H1 (cell line): ENCODE data around the gene SOHLH1. TPM values are rescaled to one million over a fixed set of nuclear protein-coding genes. Genes with fewer than 3 reads are reported as not detected.

ENCODE experiments used
- CTCF ChIA-PET: fragments of 300-600 bp; sonication (Branson Sonifier 250); formaldehyde crosslinking; loops from one replicate; lab custom pipeline; 2021; ENCODE audit not compliant: partially characterized antibody; lab: Charles Lee
- POLR2A ChIA-PET: fragments of 300-600 bp; sonication (Branson Sonifier 250); formaldehyde crosslinking; loops from one replicate; lab custom pipeline; 2021; ENCODE audit warnings: inconsistent platforms; ENCODE audit not compliant: partially characterized antibody; lab: Charles Lee
- DNase-seq, 2 experiments: peaks; one replicate each; pipeline versions ENCODE4 v3.0.0 to v3.0.0-alpha.2; 2010 to 2022; ENCODE audit warnings: low spot score in 2 of 2, low read depth in 1 of 2, mixed read lengths in 1 of 2
- FAIRE-seq: peaks from 2 replicates; lab custom pipeline; 2011; peaks lifted over from hg19 to GRCh38; lab: Jason Lieb, UNC
- H2AFZ ChIP-seq: 2 replicates; pipeline ENCODE4 v1.8.1; 2012; ENCODE audit warnings: low read length, inconsistent platforms
- H2AK5ac ChIP-seq: 2 replicates; pipeline ENCODE4 v1.6.1; 2013; ENCODE audit warnings: low read depth, low read length
- H2BK120ac ChIP-seq: replicated peaks from 2 replicates; pipeline ENCODE3; 2013; ENCODE audit warnings: low read depth, low read length, inconsistent platforms
- H2BK12ac ChIP-seq: 2 replicates; pipeline ENCODE4 v1.6.1; 2013; ENCODE audit warnings: low read depth, low read length
- H2BK15ac ChIP-seq: 2 replicates; pipeline ENCODE4 v1.6.1; 2013; ENCODE audit warnings: low read length
- H2BK20ac ChIP-seq: 2 replicates; pipeline ENCODE4 v1.6.1; 2013; ENCODE audit warnings: low read length
- H2BK5ac ChIP-seq: 2 replicates; pipeline ENCODE4 v1.6.1; 2013; ENCODE audit warnings: low read depth, low read length
- H3K14ac ChIP-seq: 2 replicates; pipeline ENCODE4 v1.6.1; 2013; ENCODE audit warnings: inconsistent platforms; ENCODE audit not compliant: insufficient read length
- H3K18ac ChIP-seq: 2 replicates; pipeline ENCODE4 v1.6.1; 2013; ENCODE audit warnings: low read length; ENCODE audit errors: extremely low read depth
- H3K23ac ChIP-seq: 2 replicates; pipeline ENCODE4 v1.6.1; 2013; ENCODE audit warnings: inconsistent platforms; ENCODE audit not compliant: insufficient read length
- H3K23me2 ChIP-seq: 2 replicates; pipeline ENCODE4 v1.6.1; 2013; ENCODE audit warnings: low read depth, low read length
- H3K27ac ChIP-seq: 2 replicates; pipeline ENCODE4 v1.6.1; 2011; ENCODE audit warnings: low read depth, low read length, inconsistent platforms
- H3K27me3 ChIP-seq, 4 experiments: replicated peaks in 1 of 4; 1 replicate in 1 of 4; 2 replicates in 3 of 4; pipeline versions ENCODE4 v1.6.1 to v1.8.1; 2011 to 2013; ENCODE audit warnings: low read length in 3 of 4, mild to moderate bottlenecking in 3 of 4, inconsistent platforms in 2 of 4, mixed read lengths in 2 of 4, moderate library complexity in 1 of 4; ENCODE audit not compliant: control insufficient read depth in 3 of 4, insufficient read depth in 3 of 4; ENCODE audit errors: extremely low read depth in 1 of 4
- H3K36me3 ChIP-seq, 4 experiments: 2 replicates each; pipeline versions ENCODE4 v1.6.1 to v1.8.1; 2011 to 2013; ENCODE audit warnings: mild to moderate bottlenecking in 4 of 4, low read length in 3 of 4, moderate library complexity in 2 of 4, control low read depth in 1 of 4, inconsistent platforms in 1 of 4; ENCODE audit not compliant: insufficient read depth in 4 of 4, control insufficient read depth in 2 of 4
- H3K4ac ChIP-seq: replicated peaks from 2 replicates; pipeline ENCODE3; 2013; ENCODE audit warnings: low read length, low read depth, mixed read lengths, inconsistent platforms; ENCODE audit not compliant: insufficient read length
- H3K4me1 ChIP-seq, 4 experiments: replicated peaks in 1 of 4; 1 replicate in 1 of 4; 2 replicates in 3 of 4; pipeline versions ENCODE4 v1.6.1 to v1.8.1; 2011 to 2013; ENCODE audit warnings: low read length in 3 of 4, inconsistent platforms in 2 of 4, mixed read lengths in 1 of 4; ENCODE audit not compliant: insufficient read depth in 4 of 4, control insufficient read depth in 3 of 4
- H3K4me2 ChIP-seq, 2 experiments: 2 replicates each; pipeline versions ENCODE4 v1.6.1 to v1.8.1; 2011 to 2013; ENCODE audit warnings: low read depth in 2 of 2, low read length in 2 of 2, control low read depth in 1 of 2, inconsistent platforms in 1 of 2, mild to moderate bottlenecking in 1 of 2; ENCODE audit not compliant: insufficient read depth in 1 of 2
- H3K4me3 ChIP-seq, 4 experiments: fragments of 200-600, 300-600 bp in 1 of 4; sonication (generic), shearing (Covaris generic), sonication (Bioruptor Twin) in 1 of 4; 2 replicates each; pipeline versions ENCODE4 v1.5.1 to v1.8.1; 2011 to 2016; ENCODE audit warnings: low read length in 4 of 4, low read depth in 3 of 4, control low read depth in 2 of 4, inconsistent platforms in 2 of 4, mild to moderate bottlenecking in 2 of 4, mixed read lengths in 1 of 4, moderate library complexity in 1 of 4; ENCODE audit not compliant: insufficient read depth in 2 of 4; ENCODE audit errors: extremely low read depth in 1 of 4
- H3K56ac ChIP-seq: replicated peaks from 2 replicates; pipeline ENCODE3; 2013; ENCODE audit warnings: low read depth, mild to moderate bottlenecking, mixed read lengths, low read length, inconsistent platforms; ENCODE audit not compliant: insufficient read length
- H3K79me1 ChIP-seq: 2 replicates; pipeline ENCODE4 v1.6.1; 2013; ENCODE audit warnings: low read depth, low read length, control low read depth
- H3K79me2 ChIP-seq, 2 experiments: 2 replicates each; pipeline versions ENCODE4 v1.6.1 to v1.8.1; 2012 to 2013; ENCODE audit warnings: low read length in 2 of 2, mild to moderate bottlenecking in 2 of 2, inconsistent platforms in 1 of 2; ENCODE audit not compliant: insufficient read depth in 2 of 2, control insufficient read depth in 1 of 2
- H3K9ac ChIP-seq, 4 experiments: replicated peaks in 1 of 4; 1 replicate in 1 of 4; 2 replicates in 3 of 4; pipeline versions ENCODE4 v1.6.1 to v1.8.1; 2011 to 2013; ENCODE audit warnings: low read depth in 3 of 4, low read length in 3 of 4, control low read depth in 2 of 4, mild to moderate bottlenecking in 2 of 4, moderate library complexity in 2 of 4, inconsistent platforms in 1 of 4; ENCODE audit errors: extremely low read depth in 1 of 4
- H3K9me3 ChIP-seq, 2 experiments: 2 replicates each; pipeline versions ENCODE4 v1.6.1 to v1.8.1; 2012 to 2013; ENCODE audit warnings: mild to moderate bottlenecking in 2 of 2, moderate library complexity in 2 of 2, control low read depth in 1 of 2, inconsistent platforms in 1 of 2, low read depth in 1 of 2, low read length in 1 of 2, mixed read lengths in 1 of 2; ENCODE audit not compliant: insufficient read depth in 2 of 2
- H4K20me1 ChIP-seq, 2 experiments: replicated peaks in 1 of 2; 2 replicates each; pipeline versions ENCODE3 to v1.8.1; 2011 to 2013; ENCODE audit warnings: inconsistent platforms in 2 of 2, low read length in 2 of 2, mild to moderate bottlenecking in 1 of 2; ENCODE audit not compliant: insufficient read depth in 2 of 2, control insufficient read depth in 1 of 2
- H4K5ac ChIP-seq: 2 replicates; pipeline ENCODE4 v1.6.1; 2013; ENCODE audit warnings: low read length, low read depth, mixed read lengths, inconsistent platforms; ENCODE audit not compliant: insufficient read length
- H4K8ac ChIP-seq: 2 replicates; pipeline ENCODE4 v1.8.0; 2013; ENCODE audit warnings: mild to moderate bottlenecking, moderate library complexity, low read length, inconsistent platforms; ENCODE audit not compliant: insufficient read depth; ENCODE audit errors: extremely low read depth
- H4K91ac ChIP-seq: replicated peaks from 2 replicates; pipeline ENCODE3; 2013; ENCODE audit warnings: low read length, mixed read lengths, inconsistent platforms; ENCODE audit not compliant: insufficient read length
- BRCA1 ChIP-seq: IDR thresholded peaks from 2 replicates; pipeline ENCODE4 v1.6.1; 2012; ENCODE audit warnings: low read depth, low read length, improper control_type of control experiment
- CBX5 ChIP-seq: fragments of 300-800, 300-1000 bp; sonication (generic); IDR thresholded peaks from 2 replicates; pipeline ENCODE4 v1.7.1; 2016; ENCODE audit warnings: antibody characterized with exemption, low read length, low read depth
- EZH2 ChIP-seq: fragments of 200-600 bp; sonication (generic); IDR thresholded peaks from 2 replicates; pipeline ENCODE4 v1.7.1; 2012; ENCODE audit warnings: low read depth, mild to moderate bottlenecking, moderate library complexity, low read length, inconsistent platforms; ENCODE audit not compliant: severe bottlenecking
- FOSL1 ChIP-seq: IDR thresholded peaks from 2 replicates; pipeline ENCODE4 v1.6.1; 2011; ENCODE audit warnings: mild to moderate bottlenecking, low read depth, low read length, moderate library complexity; ENCODE audit not compliant: insufficient read depth
- GABPA ChIP-seq: IDR thresholded peaks from 2 replicates; pipeline ENCODE4 v1.6.1; 2011; ENCODE audit warnings: mild to moderate bottlenecking, low read length, moderate library complexity, borderline replicate concordance; ENCODE audit not compliant: insufficient read depth
- GTF2F1 ChIP-seq: IDR thresholded peaks from 2 replicates; pipeline ENCODE4 v1.6.1; 2012; ENCODE audit warnings: low read depth, low read length, improper control_type of control experiment, borderline replicate concordance
- HDAC6 ChIP-seq: IDR thresholded peaks from one replicate; pipeline ENCODE4 v1.7.1; 2012; ENCODE audit warnings: low read depth, mild to moderate bottlenecking, inconsistent platforms, low read length, moderate library complexity
- RXRA ChIP-seq: IDR thresholded peaks from 2 replicates; pipeline ENCODE4 v1.6.1; 2011; ENCODE audit warnings: low read depth, mild to moderate bottlenecking, low read length, moderate library complexity; ENCODE audit not compliant: insufficient read depth
- SIN3A ChIP-seq, 2 experiments: IDR thresholded peaks in 1 of 2; conservative IDR thresholded peaks in 1 of 2; 2 replicates each; pipeline ENCODE4 v1.6.1; 2011 to 2012; ENCODE audit warnings: low read length in 2 of 2, improper control_type of control experiment in 1 of 2, low read depth in 1 of 2, mild to moderate bottlenecking in 1 of 2
- SIX5 ChIP-seq: IDR thresholded peaks from 2 replicates; pipeline ENCODE4 v1.6.1; 2011; ENCODE audit warnings: mild to moderate bottlenecking, low read depth, low read length
- SP4 ChIP-seq: IDR thresholded peaks from 2 replicates; pipeline ENCODE4 v1.6.1; 2012; ENCODE audit warnings: low read length, inconsistent platforms
- ZNF274 ChIP-seq: IDR thresholded peaks from 2 replicates; pipeline ENCODE4 v1.7.0; 2012; ENCODE audit warnings: low read length, borderline replicate concordance; ENCODE audit errors: extremely low read depth
- WGBS, 2 experiments: shearing (Covaris generic) in 1 of 2; methylation state at CpG; one replicate each; pipeline versions ENCODE4 v1.1.6 to v1.1.7; 2013 to 2015; ENCODE audit warnings: low lambda C conversion rate in 2 of 2, mixed read lengths in 2 of 2, inconsistent platforms in 1 of 2, low coverage in 1 of 2, missing lambda C conversion rate in 1 of 2; ENCODE audit not compliant: insufficient replicate concordance in 2 of 2, insufficient coverage in 1 of 2, insufficient read length in 1 of 2; ENCODE audit errors: extremely low coverage in 1 of 2, missing lambda C conversion rate in 1 of 2; 5-methylcytosine and 5-hydroxymethylcytosine counted together
- polyA plus RNA-seq, 7 experiments: library from polyadenylated mRNA; depleted of rRNA in 3 of 7; stranded (reverse) in 5 of 7; unstranded in 2 of 7; fragments of >200 nt in 5 of 7; fragments of 200-250 nt in 2 of 7; gene quantifications; 1 replicate in 5 of 7; 2 replicates in 1 of 7; 4 replicates in 1 of 7; pipeline versions ENCODE4 v1.2.1 to v1.2.3, GENCODE V29; 2011 to 2013; ENCODE audit warnings: missing spikeins in 2 of 7, mixed read lengths in 2 of 7
- total RNA-seq: library from RNA; stranded (reverse); fragmentation: NEBNext Ultra II Directional; extraction: Animal tissue kit (Norgen Biotek cat#: 25700); gene quantifications from 2 replicates; pipeline ENCODE4 v1.2.1, GENCODE V29; 2021

Gene SOHLH1
- total and polyA plus RNA-seq, 2 of the 8 experiments (the other 6 are each of a cell fraction or from before 2014, with no cell fraction given) = 0.11 TPM; not detected in 1

DNA sequence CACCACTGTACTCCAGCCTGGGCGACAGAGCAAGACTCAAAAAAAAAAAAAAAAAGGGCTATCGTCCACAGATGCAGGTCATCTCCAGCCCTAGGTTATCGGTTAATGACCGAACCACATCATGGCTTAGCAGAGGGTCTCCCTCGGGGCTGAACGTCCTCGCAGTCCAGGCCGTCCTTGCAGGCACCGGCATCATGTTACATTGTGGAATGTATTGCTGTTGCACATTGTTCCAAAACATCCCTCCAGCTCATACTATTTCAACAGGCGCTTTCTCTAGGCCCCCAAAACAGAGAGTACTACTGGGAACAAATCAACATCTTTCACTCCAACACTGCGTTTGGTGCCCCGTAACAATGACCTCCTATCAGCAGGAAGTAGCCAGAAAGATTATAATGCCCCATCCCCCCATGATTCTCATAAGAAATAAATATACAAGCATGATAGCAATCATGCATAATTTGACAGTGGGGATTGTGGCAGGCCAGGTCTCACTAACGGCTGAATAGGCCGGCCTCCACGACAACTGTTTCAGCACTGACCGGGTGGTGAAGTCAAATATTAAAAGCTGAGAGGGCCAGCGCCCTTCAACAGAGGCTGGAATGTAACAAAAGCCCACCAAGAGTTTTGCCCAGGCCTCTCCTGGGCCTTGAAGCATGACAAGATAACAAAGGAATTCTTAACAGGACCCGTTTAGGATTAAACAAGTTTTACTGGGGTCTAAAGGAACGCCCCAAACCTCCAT lies 37.3 kb downstream of the SOHLH1 start:
- H2BK12ac ChIP-seq = no peak overlapping the region
- no peak overlapping the region for H4K91ac ChIP-seq
- H3K27ac ChIP-seq = no peak overlapping the region; the same call in 1 of the 2 replicates
- no peak overlapping the region for H3K9ac ChIP-seq
- H2BK5ac ChIP-seq = no peak overlapping the region
- FAIRE-seq = no peak
- H3K4me3 ChIP-seq = no peak overlapping the region
- no peaks in the 10 kb centered on the region for H3K23me2 ChIP-seq
- peak in 1 of 2 experiments; percentile 35 for DNase-seq
- H3K56ac ChIP-seq = no peak overlapping the region
- H2AFZ ChIP-seq = no peak overlapping the region
- H3K14ac ChIP-seq = no peak overlapping the region
- H3K23ac ChIP-seq = no peak overlapping the region
- H2BK15ac ChIP-seq = no peak overlapping the region
- no peak overlapping the region for H4K8ac ChIP-seq
- peaks cover 0 to 8% (median 4%) of the 10 kb centered on the region in 4 experiments; a peak in 3 of 7 replicates for H3K4me1 ChIP-seq
- peaks cover 24 to 27% of the 10 kb centered on the region in 2 experiments for H3K9me3 ChIP-seq
- 86% methylated on average over 18 of the region's 19 CpGs; no CpG with 5 or more reads in 1 of the 2 experiments for WGBS, 2 experiments
- H3K27me3 ChIP-seq = no peaks in the 10 kb centered on the region; a peak in 1 of 7 replicates
- no peak overlapping the region for H3K4me2 ChIP-seq
- ChIA-PET CTCF (interaction anchor here (0.6 to 1.8 kb wide), 4 partner anchors 10 to 31 kb away, joined by 3 to 5 read pairs (median 4); no protein-coding TSS in a partner anchor), POLR2A (interaction anchor here (0.5 to 3.6 kb wide), 4 partner anchors 9 to 1564 kb away, joined by 3 to 19 read pairs (median 3); no protein-coding TSS in a partner anchor)
- no peaks in the 10 kb centered on the region for H3K79me2 ChIP-seq
- peaks cover 0 to 35% (median 4%) of the 10 kb centered on the region in 4 experiments; a peak in 5 of 8 replicates for H3K36me3 ChIP-seq
- H2BK120ac ChIP-seq = no peak overlapping the region
- H3K79me1 ChIP-seq = no peaks in the 10 kb centered on the region
- no peak overlapping the region for H3K4ac ChIP-seq
- no peaks in the 10 kb centered on the region for H4K20me1 ChIP-seq
- H3K18ac ChIP-seq = no peak overlapping the region
- no peak overlapping the region for H4K5ac ChIP-seq
- no peak overlapping the region for H2BK20ac ChIP-seq
- H2AK5ac ChIP-seq = 0 out of 2 replicates have a peak overlapping the region, but pooled peaks have one; percentile 25
- TF ChIP-seq ZNF274 (no peak), EZH2 (no peak), CBX5 (no peak), RXRA (no peak), GTF2F1 (no peak), GABPA (no peak), SIN3A (conservative IDR thresholded peaks at IDR 0.05 in 1 of 2, IDR thresholded peaks at IDR 0.05 in 1 of 2; ENCODE audit: low read depth in 1 of 2, low read length in 2 of 2) (no peak), SIX5 (no peak), BRCA1 (no peak), FOSL1 (no peak), SP4 (no peak), HDAC6 (no peak)
